Tibial artery (tissue), 4 donors: Measurements from ENCODE around the gene CPEB3.

Experiments
- DNase-seq, 2 donors: peaks; one replicate each; pipeline ENCODE4 v3.0.0-alpha.2; 2019
- H3K27ac ChIP-seq, 2 donors: fragments of 200-600 bp; sonication (generic) in 1 of 2; 1 replicate in 1 of 2; 2 replicates in 1 of 2; pipeline ENCODE4 v1.5.1; 2018 to 2019; ENCODE audit warnings: mild to moderate bottlenecking in 1 of 2
- H3K27me3 ChIP-seq, 2 donors: fragments of 200-600 bp; sonication (generic) in 1 of 2; one replicate each; pipeline versions ENCODE4 v1.5.1 to v1.6.0; 2016 to 2019
- H3K36me3 ChIP-seq, 3 donors: fragments of 200-600 bp; sonication (generic) in 2 of 3; one replicate each; pipeline ENCODE4 v1.5.1; 2016 to 2019; ENCODE audit warnings: mild to moderate bottlenecking in 2 of 3
- H3K4me1 ChIP-seq, 4 donors: fragments of 200-600 bp; sonication (generic) in 2 of 4; 1 replicate in 3 of 4; 2 replicates in 1 of 4; pipeline ENCODE4 v1.5.1; 2016 to 2019
- H3K4me3 ChIP-seq, 2 donors: fragments of 200-600 bp; sonication (generic) in 1 of 2; 1 replicate in 1 of 2; 2 replicates in 1 of 2; pipeline ENCODE4 v1.5.1; 2018 to 2019; ENCODE audit warnings: mild to moderate bottlenecking in 2 of 2
- H3K9me3 ChIP-seq, 3 donors: fragments of 200-600 bp; sonication (generic) in 1 of 3; one replicate each; pipeline ENCODE4 v1.5.1; 2016 to 2019
- intact Hi-C: fragments of 100-400 bp; cut with DNase I; formaldehyde crosslinking; loops from one replicate; pipeline ENCODE4 v1.15.0; 2023; ENCODE audit warnings: low total_unique reads
- TF ChIP-seq, protein P1 (sequence below), 2 experiments: fragments of 200-600 bp in 1 of 2; fragments of 450-650 bp in 1 of 2; IDR thresholded peaks; one replicate each; pipeline ENCODE4 v1.5.1; 2017 to 2019; ENCODE audit warnings: antibody characterized with exemption in 2 of 2, mild to moderate bottlenecking in 1 of 2, moderate library complexity in 1 of 2

Gene CPEB3

DNA sequence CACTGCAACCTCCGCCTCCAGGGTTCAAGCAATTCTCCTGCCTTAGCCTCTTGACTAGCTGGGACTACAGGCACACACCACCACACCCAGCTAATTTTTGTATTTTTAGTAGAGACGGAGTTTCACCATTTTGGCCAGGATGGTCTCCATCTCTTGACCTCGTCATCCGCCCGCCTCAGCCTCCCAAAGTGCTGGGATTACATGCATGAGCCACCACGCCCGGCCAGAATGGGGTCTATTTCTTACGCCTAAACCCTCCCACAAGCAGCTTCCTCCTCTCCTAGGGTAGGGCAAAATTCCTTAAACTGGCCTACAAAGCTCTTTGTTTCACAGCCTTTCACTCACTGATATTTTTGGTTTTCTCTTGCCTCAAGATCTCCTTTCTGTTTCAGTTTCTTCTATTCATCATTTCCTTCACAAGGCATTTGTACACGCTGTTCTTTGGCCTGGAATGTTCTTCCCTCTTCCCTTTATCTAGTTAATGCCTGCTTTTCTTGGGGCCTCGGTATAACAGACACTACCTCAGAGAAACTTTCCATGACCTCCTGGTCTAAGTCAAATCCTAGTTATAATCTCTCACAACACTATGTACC, 6.7 kb downstream of the CPEB3 start:
- no peaks in the 10 kb centered on the region for H3K27me3 ChIP-seq
- peak overlapping the region; percentile 30 to 49 for H3K27ac ChIP-seq
- H3K4me3 ChIP-seq, result no peak overlapping the region
- H3K9me3 ChIP-seq, result no peaks in the 10 kb centered on the region
- no peaks in the 10 kb centered on the region for H3K36me3 ChIP-seq
- TF ChIP-seq, protein P1, sequence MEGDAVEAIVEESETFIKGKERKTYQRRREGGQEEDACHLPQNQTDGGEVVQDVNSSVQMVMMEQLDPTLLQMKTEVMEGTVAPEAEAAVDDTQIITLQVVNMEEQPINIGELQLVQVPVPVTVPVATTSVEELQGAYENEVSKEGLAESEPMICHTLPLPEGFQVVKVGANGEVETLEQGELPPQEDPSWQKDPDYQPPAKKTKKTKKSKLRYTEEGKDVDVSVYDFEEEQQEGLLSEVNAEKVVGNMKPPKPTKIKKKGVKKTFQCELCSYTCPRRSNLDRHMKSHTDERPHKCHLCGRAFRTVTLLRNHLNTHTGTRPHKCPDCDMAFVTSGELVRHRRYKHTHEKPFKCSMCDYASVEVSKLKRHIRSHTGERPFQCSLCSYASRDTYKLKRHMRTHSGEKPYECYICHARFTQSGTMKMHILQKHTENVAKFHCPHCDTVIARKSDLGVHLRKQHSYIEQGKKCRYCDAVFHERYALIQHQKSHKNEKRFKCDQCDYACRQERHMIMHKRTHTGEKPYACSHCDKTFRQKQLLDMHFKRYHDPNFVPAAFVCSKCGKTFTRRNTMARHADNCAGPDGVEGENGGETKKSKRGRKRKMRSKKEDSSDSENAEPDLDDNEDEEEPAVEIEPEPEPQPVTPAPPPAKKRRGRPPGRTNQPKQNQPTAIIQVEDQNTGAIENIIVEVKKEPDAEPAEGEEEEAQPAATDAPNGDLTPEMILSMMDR (IDR thresholded peaks at IDR 0.05), result no peak
- intact Hi-C loops, result no loop called here
- H3K4me1 ChIP-seq, result peaks cover 0 to 24% (median 2%) of the 10 kb centered on the region in 4 donors
- no peak for DNase-seq

DNA sequence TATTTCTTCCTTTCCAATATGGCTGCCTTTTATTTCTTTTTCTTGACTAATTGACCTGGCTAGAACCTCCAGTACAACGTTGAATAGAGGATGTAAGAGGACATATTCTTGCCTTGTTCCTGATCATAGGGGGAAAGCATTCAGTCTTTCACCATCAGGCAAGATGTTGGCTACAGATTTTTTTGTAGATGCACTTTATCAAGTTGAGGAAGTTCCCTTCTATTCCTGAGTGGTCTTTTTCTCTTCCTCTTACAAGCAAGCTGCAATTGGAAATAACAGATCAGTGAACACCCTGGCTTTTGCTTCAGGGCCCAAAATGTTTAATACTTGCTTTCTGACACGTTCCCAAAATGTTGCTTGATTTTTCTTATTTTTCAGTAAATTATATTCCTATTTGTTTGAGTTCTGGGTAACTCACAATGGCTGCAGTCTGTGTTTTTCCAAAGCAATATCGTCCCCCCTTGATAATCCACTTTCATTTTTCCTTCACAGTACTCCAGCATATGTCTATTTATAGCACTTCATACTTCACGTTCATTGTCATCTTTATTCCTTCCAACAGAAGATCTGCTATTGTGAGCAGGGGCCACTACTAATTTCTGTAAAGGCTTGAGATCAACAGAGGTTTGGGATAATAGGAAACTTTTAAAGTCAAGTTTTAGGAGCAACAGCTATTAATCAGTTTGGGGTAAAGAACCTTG, 11.7 kb downstream of the CPEB3 start:
- H3K36me3 ChIP-seq, result no peaks in the 10 kb centered on the region
- no peaks in the 10 kb centered on the region for H3K27me3 ChIP-seq
- TF ChIP-seq, protein P1 (IDR thresholded peaks at IDR 0.05), result no peak
- intact Hi-C loops, result no loop called here
- peak overlapping the region in 1 of 2 donors; percentile 5 for H3K27ac ChIP-seq
- DNase-seq, result no peak
- no peaks in the 10 kb centered on the region for H3K9me3 ChIP-seq
- H3K4me1 ChIP-seq, result peaks cover 0 to 19% (median 2%) of the 10 kb centered on the region in 4 donors
- peak overlapping the region in 1 of 2 donors; percentile 6 for H3K4me3 ChIP-seq

DNA sequence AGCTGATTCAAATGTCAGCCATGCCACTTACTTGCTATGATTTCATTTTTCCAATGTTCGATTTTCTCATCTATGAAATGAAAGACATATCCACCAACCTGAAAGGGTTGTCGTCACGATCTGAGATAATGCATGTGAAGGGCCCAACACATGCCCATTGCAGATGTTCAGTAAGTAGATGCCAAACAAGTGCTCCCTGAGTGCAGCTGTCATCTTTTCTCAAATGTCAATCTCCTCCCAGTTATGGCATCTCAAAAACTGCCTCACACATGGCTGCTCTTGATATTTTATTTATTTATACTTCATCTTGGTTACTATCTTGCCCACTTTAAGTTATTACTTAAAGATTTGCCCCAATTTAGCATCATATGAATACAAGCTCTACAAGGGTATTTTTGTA, 16.8 kb downstream of the CPEB3 start:
- TF ChIP-seq, protein P1 (IDR thresholded peaks at IDR 0.05), result no peak
- no peak for DNase-seq
- Histone ChIP-seq H3K4me3 (no peak overlapping the region), H3K9me3 (no peaks in the 10 kb centered on the region), H3K36me3 (no peaks in the 10 kb centered on the region), H3K27me3 (no peaks in the 10 kb centered on the region), H3K4me1 (peaks cover 0 to 6% (median 0%) of the 10 kb centered on the region in 4 donors), H3K27ac (no peak overlapping the region)
- intact Hi-C loops, result no loop called here

DNA sequence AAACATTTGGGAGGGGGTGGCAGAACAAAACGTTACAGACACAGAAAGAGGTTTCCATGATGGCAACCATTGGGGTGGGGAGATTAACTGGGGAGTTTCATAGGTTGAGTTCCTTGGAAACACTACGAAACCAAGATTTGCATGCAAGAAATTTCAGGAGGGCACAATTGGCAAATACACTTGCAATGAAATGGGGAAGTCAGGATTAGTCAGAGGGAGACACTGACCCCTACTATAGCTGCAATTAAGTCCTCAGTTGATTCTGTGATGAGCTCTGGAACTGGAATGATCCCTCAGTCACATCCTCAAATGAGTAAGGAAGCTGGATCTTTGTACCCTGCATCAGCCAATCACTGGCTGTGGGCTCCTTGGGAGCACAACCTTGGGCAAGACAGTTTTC, 22.1 kb downstream of the CPEB3 start:
- intact Hi-C loops, result no loop called here
- DNase-seq, result no peak
- Histone ChIP-seq H3K4me3 (no peak overlapping the region), H3K9me3 (no peaks in the 10 kb centered on the region), H3K27me3 (no peaks in the 10 kb centered on the region), H3K4me1 (peaks cover 0 to 35% (median 7%) of the 10 kb centered on the region in 4 donors), H3K27ac (peak overlapping the region in 1 of 2 donors; percentile 13), H3K36me3 (no peaks in the 10 kb centered on the region)
- TF ChIP-seq, protein P1 (IDR thresholded peaks at IDR 0.05), result no peak

DNA sequence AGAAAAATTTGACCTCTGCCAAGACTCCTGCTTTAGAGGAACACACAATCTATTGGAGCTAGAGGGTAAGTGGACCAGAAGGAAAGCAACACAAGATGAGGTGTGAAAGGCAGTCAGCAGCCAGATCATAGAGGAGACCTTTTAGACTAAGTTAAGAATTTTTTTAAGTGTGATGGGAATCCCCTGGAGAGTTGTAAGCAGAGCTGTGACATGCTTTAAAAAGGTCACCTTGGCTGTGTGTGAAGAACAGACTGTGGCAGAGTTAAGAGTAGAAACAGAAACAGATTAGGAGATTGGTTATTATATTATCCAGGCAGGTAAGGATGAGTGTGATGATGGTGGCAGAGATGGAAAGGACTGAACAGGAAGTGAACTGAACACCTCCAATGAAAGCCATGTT, 23.5 kb downstream of the CPEB3 start:
- TF ChIP-seq, protein P1 (IDR thresholded peaks at IDR 0.05), result no peak
- no peak for DNase-seq
- H3K36me3 ChIP-seq, result no peaks in the 10 kb centered on the region
- no peaks in the 10 kb centered on the region for H3K9me3 ChIP-seq
- H3K4me3 ChIP-seq, result no peak overlapping the region
- intact Hi-C loops, result no loop called here
- H3K4me1 ChIP-seq, result peaks cover 0 to 35% (median 9%) of the 10 kb centered on the region in 4 donors
- peak overlapping the region; percentile 10 to 50 for H3K27ac ChIP-seq
- no peaks in the 10 kb centered on the region for H3K27me3 ChIP-seq
